ENCODE data around the gene RABGAP1L. TPM values are rescaled to one million over a fixed set of nuclear protein-coding genes. Genes with fewer than 3 reads are reported as not detected.

RABGAP1L gene
- total RNA-seq, 2 experiments from 2014 or later = 98.1 to 158 TPM

GRCh38 chr1:174874331-174875053 is 715.2 kb downstream of the RABGAP1L start:
- TSS peak; percentile 68 for BruUV-seq (replicated peaks)
- peaks cover 65% of the 10 kb centered on the region for H3K79me2 ChIP-seq (ENCODE audit: insufficient read depth, low read depth, low read length)
- DNase-seq (ENCODE audit: low spot score) = peak; percentile 76
- H3K4me2 ChIP-seq (ENCODE audit: low read length) = peak overlapping the region; percentile 97
- TF ChIP-seq EZH2phosphoT487 (IDR thresholded peaks at IDR 0.05; ENCODE audit: borderline replicate concordance, low read depth, low read length) = no peak
- TF ChIP-seq CTCF (conservative IDR thresholded peaks at IDR 0.05; ENCODE audit: low read length) = no peak
- peaks cover 5% of the 10 kb centered on the region; the same call in 1 of the 2 replicates for H3K9me3 ChIP-seq (ENCODE audit: low read length)
- intact Hi-C loops (cut with micrococcal nuclease; ENCODE audit: unreplicated experiment) = loop anchor here (2.0 to 5.0 kb wide), 6 partner anchors 60 to 597 kb away; no protein-coding TSS in a partner anchor
- H3K4me3 ChIP-seq (ENCODE audit: low read depth, low read length, poor library complexity, severe bottlenecking) = peak overlapping the region; percentile 72
- peak overlapping the region; percentile 89 for H3K27ac ChIP-seq (ENCODE audit: low read depth, low read length, poor library complexity, severe bottlenecking)
- peaks cover 26% of the 10 kb centered on the region for H3K36me3 ChIP-seq (ENCODE audit: insufficient read depth, low read length)
- peak overlapping the region; percentile 2; the same call in 1 of the 2 replicates for H2AFZ ChIP-seq (ENCODE audit: low read length)
- H4K20me1 ChIP-seq (ENCODE audit: insufficient read depth, low read length) = no peaks in the 10 kb centered on the region
- H3K4me1 ChIP-seq (ENCODE audit: insufficient read depth, low read length, poor library complexity, severe bottlenecking) = peaks cover 70% of the 10 kb centered on the region
- H3K9me2 ChIP-seq (ENCODE audit: insufficient read depth, low read length) = no peaks in the 10 kb centered on the region
- ChIA-PET CTCF (ENCODE audit: unreplicated experiment) (interaction anchor here (1.0 kb wide), 1 partner anchor 75 kb away, joined by 5 read pairs; no protein-coding TSS in a partner anchor), POLR2A (interaction anchor here (0.6 to 4.1 kb wide), 28 partner anchors 8 to 1311 kb away, joined by 3 to 23 read pairs (median 4); partner anchors contain the start of gene CACYBP)

- Histone ChIP-seq H3K9me2 (ENCODE audit: insufficient read depth, low read length) (no peaks in the 10 kb centered on the region), H3K4me2 (ENCODE audit: low read length) (peak overlapping the region; percentile 97), H3K27ac (ENCODE audit: low read depth, low read length, poor library complexity, severe bottlenecking) (peak overlapping the region; percentile 89), H3K4me3 (ENCODE audit: low read depth, low read length, poor library complexity, severe bottlenecking) (peak overlapping the region; percentile 72), H3K36me3 (ENCODE audit: insufficient read depth, low read length) (peaks cover 24% of the 10 kb centered on the region), H3K79me2 (ENCODE audit: insufficient read depth, low read depth, low read length) (peaks cover 74% of the 10 kb centered on the region), H2AFZ (ENCODE audit: low read length) (no peak overlapping the region; the same call in 1 of the 2 replicates), H4K20me1 (ENCODE audit: insufficient read depth, low read length) (no peaks in the 10 kb centered on the region), H3K9me3 (ENCODE audit: low read length) (no peaks in the 10 kb centered on the region), H3K4me1 (ENCODE audit: insufficient read depth, low read length, poor library complexity, severe bottlenecking) (peaks cover 66% of the 10 kb centered on the region)
- POLR2A ChIA-PET = interaction anchor here (0.6 to 4.1 kb wide), 16 partner anchors 18 to 125 kb away, joined by 3 to 23 read pairs (median 4); partner anchors contain the start of gene CACYBP
- CTCF ChIA-PET (ENCODE audit: unreplicated experiment) = interaction anchor here (0.6 to 1.0 kb wide), 2 partner anchors 76 to 101 kb away, joined by 3 to 5 read pairs; no protein-coding TSS in a partner anchor
- TF ChIP-seq EZH2phosphoT487 (IDR thresholded peaks at IDR 0.05; ENCODE audit: borderline replicate concordance, low read depth, low read length) (no peak), CTCF (conservative IDR thresholded peaks at IDR 0.05; ENCODE audit: low read length) (no peak)
- BruUV-seq (replicated peaks) = no TSS peak
- intact Hi-C loops (cut with micrococcal nuclease; ENCODE audit: unreplicated experiment) = loop anchor here (2.0 to 5.0 kb wide), 6 partner anchors 61 to 598 kb away; no protein-coding TSS in a partner anchor
- DNase-seq (ENCODE audit: low spot score) = peak; percentile 81
Measured at GRCh38 chr1:174875306-174875705, 716.0 kb downstream of the RABGAP1L start.

Measured in OCI-LY7 (cell line).